LNCAP (cell line): ENCODE data around the gene CPNE8.

ENCODE experiments used
- TF ChIP-seq, protein P1 (sequence below): fragments of 450-650 bp; IDR thresholded peaks from 2 replicates; pipeline ENCODE4 v1.5.1; 2017; ENCODE audit warnings: mild to moderate bottlenecking

The CPNE8 gene

DNA sequence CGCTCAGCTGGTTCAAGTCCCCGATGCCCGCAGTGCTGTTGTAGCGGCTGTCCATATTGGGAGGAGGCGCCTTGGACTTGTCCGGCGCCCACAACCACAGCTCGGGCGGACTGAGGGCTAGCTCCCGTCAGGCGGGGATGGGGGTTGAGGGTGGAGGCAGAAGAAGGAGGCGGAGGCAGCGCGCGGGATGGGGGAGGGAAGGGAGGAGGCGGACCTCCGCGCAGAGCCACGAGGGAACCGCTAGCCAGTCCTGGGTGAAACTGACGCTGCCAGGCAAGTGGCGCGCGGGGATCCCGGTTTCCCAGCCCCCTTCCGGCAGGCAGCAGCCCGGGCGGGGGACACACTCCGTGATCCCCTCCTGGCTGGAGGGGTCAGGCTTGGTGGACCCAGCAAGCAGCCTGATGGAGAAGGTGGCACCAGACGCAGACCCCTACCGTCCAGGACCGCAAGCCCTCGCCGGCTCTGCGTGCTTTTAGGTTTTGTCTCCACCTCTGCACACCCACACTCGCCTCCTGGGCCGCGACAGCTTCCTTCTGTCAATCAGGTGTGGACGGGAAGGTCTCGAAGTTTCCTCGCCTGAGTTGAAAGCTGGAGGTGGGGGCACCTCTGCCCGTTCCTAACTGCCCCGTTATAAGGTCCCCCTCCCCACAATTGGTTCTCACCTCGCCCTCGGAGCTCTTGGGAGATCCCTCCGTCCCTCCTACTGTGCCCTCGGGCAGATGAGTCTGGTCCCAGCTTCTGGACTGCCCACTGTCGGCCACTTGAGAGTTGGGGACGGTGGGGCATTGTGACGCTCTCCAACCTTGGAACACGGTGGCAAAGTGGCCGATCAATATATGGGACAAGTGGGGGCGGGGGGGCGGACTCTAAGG is at the start of gene CPNE8:
Gene CPNE8 (minus strand): TSS at position 112 of the 872 bp plus-strand sequence. CDS start 57 bp downstream, at position 55.
- TF ChIP-seq, protein P1, sequence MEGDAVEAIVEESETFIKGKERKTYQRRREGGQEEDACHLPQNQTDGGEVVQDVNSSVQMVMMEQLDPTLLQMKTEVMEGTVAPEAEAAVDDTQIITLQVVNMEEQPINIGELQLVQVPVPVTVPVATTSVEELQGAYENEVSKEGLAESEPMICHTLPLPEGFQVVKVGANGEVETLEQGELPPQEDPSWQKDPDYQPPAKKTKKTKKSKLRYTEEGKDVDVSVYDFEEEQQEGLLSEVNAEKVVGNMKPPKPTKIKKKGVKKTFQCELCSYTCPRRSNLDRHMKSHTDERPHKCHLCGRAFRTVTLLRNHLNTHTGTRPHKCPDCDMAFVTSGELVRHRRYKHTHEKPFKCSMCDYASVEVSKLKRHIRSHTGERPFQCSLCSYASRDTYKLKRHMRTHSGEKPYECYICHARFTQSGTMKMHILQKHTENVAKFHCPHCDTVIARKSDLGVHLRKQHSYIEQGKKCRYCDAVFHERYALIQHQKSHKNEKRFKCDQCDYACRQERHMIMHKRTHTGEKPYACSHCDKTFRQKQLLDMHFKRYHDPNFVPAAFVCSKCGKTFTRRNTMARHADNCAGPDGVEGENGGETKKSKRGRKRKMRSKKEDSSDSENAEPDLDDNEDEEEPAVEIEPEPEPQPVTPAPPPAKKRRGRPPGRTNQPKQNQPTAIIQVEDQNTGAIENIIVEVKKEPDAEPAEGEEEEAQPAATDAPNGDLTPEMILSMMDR: no peak

DNA sequence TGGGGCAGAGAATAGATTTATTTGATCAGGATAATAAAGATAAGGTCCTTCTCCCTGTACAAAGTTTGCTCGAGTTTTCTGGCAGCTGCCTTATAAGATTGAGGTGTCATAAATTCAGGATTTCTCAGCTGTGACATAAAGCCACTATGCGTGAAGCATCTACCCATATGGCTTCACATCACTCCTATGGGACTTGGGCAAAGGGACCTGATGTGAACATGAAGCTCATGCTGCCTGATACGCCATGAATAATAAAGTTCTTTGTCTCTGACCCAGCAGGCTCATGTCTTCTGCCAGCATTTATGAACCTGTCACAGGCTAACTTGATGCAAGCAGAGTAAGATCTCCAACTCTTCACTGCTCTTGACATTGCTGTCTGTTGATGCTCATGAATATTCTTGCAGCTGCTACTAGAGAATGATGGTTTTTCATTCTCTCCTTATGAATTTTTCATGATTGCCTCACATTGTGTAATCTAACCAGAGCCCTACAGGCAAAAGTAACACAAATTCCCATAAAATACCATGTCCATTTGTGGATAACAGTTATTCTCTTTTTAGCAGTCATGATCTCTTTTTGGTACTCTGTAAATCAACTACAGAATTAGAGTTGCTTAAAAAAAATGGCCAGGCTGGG is 49.0 kb upstream of the CPNE8 start:
- TF ChIP-seq, protein P1: no peak

DNA sequence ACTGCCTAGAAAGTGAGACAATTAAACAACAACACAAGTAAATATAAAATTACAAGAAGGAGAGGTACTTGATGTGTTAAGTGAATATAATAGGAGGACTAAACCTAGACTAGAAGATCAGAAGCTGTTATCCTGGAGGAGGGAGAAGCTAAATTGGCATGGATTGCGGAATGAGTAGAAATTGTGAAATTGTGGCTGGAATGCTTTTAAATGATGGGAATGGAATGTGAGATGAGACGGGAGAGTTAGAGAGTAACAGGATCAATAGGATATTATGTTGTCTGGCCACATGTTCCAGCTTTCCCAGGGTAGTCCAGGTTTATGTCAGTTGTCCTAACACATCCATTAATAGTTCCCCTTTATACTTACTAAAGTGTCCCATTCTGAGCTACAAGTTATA is 44.0 kb upstream of the CPNE8 start:
- TF ChIP-seq, protein P1: no peak

DNA sequence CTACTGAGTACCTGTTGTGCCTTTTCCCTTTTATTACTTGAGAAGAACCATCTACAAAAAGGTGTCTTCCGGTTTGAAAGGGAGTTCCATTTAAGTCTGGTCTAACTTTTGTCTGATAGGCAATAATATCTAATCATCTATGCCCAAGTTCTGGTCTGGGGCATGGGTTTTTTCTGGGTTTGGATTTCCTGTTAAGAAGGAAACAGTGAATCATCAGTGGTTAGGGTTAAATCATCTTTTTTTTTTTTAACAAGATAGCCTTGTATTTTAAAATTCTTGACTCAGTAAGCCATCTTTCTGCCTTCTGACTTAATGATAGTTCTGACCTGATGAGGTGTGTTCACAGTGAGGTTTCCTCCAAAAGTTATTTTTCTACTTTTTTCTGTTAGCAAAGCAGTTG is 29.3 kb upstream of the CPNE8 start:
- TF ChIP-seq, protein P1: no peak

DNA sequence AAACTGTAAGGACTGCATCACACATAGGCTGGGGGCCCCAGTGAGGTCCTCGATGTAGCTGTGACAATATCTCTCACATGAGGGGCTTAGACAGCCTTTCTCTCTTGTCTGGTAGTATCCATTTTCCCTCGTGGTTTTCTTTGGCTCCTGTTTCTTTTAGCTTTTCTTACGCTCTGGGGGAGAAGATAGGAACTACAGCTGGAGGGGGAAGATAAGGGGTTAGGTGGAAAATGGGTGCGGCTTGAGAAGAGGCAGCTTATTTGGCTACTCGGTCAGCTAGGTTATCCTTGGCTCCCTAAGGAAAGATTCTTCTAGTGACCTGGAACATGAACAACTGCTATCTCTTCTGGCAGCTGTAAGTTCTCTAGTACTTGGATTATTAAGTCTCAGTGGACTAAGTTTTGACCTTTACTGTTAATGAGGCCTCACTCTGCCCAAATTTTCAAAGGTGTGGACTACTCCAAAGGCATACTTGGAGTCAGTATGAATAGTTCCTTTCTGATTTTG is 28.7 kb upstream of the CPNE8 start:
- TF ChIP-seq, protein P1: no peak

DNA sequence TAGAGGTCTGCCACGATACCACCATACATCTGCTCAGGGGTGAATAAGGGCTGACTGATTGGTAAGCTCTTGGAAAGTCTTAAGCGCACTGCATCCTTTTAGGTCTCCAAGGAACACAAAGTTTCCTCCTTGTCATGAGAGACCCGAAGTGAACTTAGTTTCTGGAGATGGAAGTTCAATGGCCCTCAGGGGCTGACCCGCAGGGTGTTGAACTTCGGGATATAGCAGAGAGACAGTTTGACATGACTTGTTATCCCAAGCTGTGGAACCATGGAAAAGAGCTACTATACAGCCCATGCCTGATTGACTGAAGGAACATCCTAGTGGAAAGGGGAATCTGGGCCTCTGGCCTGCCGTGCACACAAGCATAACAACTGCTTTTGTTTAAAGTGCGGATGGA is 26.9 kb upstream of the CPNE8 start:
- TF ChIP-seq, protein P1: no peak

DNA sequence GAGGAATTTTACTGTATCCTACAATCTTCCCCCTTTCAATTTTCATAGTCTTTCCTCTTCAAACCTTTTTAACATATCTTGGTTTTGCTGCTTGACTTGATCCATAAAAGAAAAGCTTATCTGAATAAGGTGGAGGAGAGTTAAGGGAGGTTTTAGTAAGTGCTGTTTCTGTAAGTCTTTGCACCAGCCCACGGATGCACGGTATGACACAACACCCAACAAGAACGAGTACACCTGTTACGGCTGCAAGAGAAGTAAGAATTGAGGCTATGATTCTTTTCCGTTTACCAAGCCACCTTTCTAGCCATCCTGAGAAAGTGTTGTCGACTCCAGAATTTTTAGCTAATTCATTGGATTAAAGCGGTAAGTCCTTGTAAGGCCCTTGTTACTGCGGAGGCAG is 26.1 kb upstream of the CPNE8 start:
- TF ChIP-seq, protein P1: no peak
